Hypothalamus (tissue), 51 donors: ENCODE results near the gene TMPRSS15.
A peak's percentile ranks its signal among the peaks of the same experiment; 100 is the strongest.
"Not testable (repeated sequence)": the region's sequence is repeated elsewhere in the genome, so short reads cannot be mapped to it uniquely, and the experiment has no call there.

Experiments
- DNase-seq, 51 donors: peaks; one replicate each; lab custom pipeline; 2025; lab: John Stamatoyannopoulos, UW

Gene TMPRSS15

DNA sequence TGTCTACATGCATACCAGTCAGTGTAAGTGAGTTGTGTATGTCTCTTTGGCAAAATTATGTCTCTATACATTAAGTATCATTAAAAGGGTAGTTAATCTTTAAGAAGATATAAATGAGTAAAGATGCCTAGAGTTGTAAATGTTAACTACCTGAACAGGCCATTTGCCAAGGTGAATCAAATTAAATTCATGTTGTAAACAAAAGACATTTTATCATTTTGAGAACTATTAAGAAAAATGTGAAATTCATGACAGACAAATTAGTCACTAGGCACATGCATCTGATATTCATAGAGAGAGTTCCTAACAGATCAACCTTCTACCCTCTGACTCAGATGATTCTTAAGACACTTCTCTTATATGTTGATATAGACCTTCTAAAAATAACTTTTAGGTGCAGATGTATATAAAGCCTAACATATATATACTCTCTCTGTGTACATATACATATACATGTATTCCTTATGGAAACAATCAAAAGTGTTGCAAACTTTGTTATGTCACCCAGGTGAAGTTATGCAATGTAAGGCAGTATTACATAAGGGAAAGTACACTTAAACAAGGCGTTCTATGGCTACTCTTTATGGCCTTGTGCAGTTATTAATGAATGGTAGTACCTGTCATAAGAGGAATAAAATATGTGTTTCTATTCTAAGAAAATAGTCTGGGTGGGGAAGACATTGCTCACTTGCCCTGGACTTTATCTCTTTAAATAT is at the start of gene TMPRSS15:
TSS of gene TMPRSS15 (minus strand) at position 51 of the 716 bp plus-strand sequence. CDS start 163 bp downstream, outside the sequence.
- no peak for DNase-seq

DNA sequence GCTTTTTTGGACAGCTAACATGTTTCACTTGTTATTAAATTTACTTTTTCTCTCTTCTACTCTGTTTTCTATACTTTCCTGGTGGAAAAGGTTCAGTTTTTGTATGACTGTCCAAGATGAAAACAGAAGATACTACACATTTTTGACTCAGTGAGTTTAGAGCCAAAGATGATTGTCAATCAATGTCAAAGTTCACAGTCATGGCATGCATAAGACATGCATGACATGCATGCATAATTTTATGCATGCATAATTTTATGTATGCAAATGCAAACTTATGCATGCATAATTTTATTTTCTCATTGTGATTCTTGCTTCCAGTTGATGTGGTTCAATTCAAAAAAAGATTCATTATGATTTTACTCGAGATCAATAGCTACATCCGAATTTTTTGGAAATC is 48.1 kb upstream of the TMPRSS15 start:
- no peak for DNase-seq

DNA sequence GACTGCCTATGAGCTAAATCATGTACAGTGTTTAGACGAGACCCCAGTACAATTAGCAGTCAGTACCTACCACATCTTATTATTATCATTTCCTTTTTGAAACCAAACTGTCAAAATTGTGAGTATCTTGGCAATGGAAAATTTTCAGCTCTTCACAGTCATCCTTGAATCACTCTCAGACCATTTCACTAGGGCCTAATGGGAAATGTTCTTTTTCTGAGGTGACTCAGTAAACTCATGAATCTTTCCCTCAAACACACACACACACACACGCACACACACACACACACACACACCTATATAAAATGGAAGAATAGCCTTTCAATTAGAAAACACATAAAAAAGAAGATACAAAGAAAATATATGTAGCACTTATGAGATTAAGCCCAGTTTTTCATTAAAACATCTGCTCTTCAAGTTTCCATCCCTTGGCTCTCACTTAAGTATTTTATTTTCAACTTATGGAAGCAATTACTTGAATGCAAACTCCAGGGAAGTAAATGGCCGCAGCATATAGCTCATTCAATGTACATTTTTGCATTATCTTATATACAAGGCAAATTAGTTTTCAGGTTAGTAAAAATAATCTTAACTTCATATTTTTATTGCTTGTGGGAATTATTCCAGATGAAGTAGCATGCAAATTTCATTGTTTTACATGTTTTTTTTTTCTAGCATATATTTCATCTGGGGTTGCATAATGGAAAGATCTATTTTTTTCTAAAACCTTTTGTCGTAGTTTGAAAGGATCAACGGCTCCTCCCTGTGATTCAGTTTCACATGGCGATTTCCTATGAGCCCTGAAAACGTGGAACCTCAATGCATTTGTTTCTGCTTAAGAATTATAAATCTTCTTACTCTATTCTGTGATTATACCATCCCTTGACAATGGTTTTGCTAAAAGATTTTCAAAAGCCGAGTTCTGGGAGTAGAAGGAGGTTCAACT is 46.3 kb upstream of the TMPRSS15 start:
- DNase-seq, result no peak

GRCh38 chr21:18443701-18444100 is 40.1 kb upstream of the TMPRSS15 start:
- no peak for DNase-seq

DNA sequence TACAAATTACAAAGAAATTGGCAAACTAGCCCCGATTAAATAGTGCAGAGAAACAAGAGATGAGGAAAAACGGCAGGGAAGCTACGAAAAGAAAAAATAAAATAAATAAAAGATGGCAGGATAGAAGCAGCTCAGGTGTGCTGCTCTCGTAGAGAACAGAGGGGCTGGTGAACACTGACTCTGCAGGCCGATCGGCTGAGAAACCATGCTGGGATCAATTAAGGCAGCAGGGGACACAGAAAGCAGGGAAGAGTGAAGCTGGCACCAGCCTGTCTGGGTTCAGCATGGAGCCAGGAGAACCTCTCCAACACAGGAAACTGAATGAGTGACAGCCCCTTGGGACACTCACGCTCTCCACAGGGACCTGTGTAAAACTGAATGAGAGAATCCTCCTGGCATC is 39.5 kb upstream of the TMPRSS15 start:
- no peak for DNase-seq

- no peak for DNase-seq
Observed at GRCh38 chr21:18430341-18430740, 26.8 kb upstream of the TMPRSS15 start.

DNA sequence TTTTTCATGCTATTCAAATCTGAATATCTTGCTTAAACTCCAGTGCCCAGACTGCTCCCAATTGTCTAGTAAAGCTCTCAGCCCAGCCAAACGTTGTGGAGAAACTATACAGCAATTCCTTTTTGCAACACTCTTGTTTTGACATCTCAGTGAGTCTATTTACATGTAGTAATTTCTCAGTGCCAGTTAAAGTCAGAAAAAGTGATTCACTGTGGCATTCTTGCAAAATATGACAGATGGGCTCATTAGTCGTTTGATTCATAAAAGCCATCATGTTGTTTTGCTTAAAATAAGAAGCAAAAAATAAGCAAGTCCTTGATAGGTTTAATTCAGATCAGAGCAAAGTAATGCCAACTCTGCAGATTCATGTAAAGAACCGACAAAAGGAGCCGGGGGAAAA is 20.7 kb upstream of the TMPRSS15 start:
- DNase-seq, result no peak

DNA sequence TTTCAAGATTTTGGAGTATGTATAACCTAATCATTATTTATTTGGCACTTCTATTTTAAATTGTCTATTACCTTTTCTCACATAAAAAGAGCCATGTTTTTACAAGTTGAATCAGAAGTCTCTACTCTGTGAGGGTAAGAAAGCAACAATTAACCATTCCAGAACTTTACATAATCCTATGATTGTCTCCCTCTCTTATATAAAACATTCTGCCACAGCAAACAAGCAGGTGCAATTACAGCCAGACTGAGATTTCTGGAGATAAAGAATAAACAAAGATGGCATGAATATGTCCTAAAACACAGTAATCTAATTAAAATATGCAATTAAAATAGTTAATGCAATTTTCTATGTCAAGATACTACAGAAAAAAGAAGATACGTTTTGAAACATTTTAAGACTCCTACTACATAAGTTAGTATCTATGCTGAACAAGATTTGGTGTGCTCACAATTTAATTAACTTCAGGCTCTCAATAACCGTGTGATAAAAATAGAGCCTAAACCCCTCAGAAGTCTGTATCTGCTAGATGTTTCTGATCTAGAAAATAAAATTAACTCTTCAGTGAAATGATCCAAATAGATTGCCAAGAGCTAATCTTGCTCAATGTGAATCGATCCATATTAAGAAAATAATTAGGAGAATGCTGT is 13.7 kb upstream of the TMPRSS15 start:
- no peak for DNase-seq

- no peak for DNase-seq
Observed at GRCh38 chr21:18411565-18411964, 8.0 kb upstream of the TMPRSS15 start.

GRCh38 chr21:18409579-18409978 is 6.0 kb upstream of the TMPRSS15 start:
- DNase-seq, result no peak

DNA sequence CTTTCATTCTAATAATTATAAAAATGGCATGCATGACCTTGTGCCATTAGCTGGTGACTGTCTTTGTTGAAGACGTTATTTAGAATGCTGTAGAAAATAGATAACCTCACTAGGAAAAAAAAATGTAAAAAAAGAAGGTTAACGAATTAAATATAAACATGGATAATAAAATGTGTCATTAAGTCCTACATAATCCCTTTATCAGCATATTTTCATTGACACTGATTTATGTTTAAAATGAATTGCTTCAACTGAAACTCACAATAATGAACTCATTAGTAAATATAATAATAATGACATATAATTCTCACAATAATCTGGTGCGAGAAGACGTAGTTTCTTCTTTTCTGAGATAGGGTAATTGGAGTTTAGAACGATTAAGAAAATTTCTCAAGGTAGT is 4.7 kb downstream of the TMPRSS15 start:
- DNase-seq, result no peak

GRCh38 chr21:18387994-18388393 is 15.6 kb downstream of the TMPRSS15 start:
- no peak for DNase-seq

DNA sequence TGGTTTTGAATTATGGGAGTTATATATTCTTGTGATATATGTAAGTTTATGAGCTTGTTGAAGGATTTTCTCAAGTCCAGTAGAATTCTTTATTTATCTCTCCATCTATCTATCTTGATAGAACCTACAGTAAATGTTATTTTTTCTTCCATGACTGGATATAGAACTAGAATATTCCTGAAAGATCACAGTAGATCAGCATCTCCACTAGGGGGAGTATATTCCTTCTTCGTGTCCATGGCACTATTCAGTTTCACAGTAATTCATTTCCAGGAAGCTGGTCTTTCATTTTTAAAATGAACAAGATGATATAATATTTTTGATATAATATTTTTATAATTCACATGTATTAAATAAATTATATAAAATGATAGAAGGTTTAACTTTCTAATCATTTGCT is 18.8 kb downstream of the TMPRSS15 start:
- DNase-seq, result peak in 1 of 51 donors; percentile 8

DNA sequence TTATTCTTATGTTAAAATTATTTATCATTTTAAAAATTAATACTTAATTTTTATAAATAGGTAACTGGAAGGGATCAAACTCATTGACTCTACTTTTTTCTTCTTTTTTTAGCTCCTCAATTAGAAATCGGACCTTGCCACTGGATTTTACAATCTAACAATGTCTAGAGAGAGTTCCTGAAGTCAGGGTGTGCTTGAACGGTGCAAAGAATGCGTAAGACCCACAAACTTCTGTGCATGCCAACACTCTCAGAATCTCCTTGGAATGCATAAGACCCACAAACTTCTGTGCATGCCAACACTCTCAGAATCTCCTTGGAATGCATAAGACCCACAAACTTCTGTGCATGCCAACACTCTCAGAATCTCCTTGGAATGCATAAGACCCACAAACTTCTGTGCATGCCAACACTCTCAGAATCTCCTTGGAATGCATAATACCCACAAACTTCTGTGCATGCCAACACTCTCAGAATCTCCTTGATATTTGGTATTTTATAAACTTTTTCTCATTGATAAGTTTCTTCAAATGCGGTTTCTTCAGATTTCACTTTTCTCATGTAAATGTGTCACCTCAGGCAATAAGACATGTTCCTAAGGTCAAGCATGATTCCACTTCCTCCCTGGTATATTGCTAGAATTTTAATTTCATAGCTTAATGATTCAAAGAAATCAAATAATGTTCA is 20.5 kb downstream of the TMPRSS15 start:
- DNase-seq, result not testable (repeated sequence)

GRCh38 chr21:18382141-18382540 is 21.4 kb downstream of the TMPRSS15 start:
- DNase-seq, result no peak

GRCh38 chr21:18373606-18374005 is 30.0 kb downstream of the TMPRSS15 start:
- no peak for DNase-seq

- no peak for DNase-seq
Observed at GRCh38 chr21:18370301-18370700, 33.3 kb downstream of the TMPRSS15 start.

DNA sequence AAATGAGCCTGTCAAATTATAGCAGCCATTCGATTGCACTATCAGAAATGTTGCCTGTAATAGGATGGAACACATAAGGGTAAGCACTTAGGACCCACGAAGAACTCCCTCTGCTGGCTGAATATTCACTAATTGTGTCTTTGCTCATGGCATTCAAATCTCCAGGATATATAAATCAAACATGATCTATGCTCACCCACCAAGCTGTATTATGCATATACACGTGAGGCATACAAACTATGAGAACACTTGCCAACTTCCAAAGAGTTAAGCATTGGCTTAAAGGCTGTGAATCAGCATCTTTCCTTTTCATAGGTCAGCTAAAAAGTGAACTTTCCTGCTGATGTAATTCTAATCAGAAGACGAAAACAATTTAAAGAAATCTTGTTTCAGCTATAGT is 34.5 kb downstream of the TMPRSS15 start:
- peak in 4 of 51 donors; percentile 0 to 4 (median 0) for DNase-seq

GRCh38 chr21:18368205-18368604 is 35.4 kb downstream of the TMPRSS15 start:
- DNase-seq, result no peak

DNA sequence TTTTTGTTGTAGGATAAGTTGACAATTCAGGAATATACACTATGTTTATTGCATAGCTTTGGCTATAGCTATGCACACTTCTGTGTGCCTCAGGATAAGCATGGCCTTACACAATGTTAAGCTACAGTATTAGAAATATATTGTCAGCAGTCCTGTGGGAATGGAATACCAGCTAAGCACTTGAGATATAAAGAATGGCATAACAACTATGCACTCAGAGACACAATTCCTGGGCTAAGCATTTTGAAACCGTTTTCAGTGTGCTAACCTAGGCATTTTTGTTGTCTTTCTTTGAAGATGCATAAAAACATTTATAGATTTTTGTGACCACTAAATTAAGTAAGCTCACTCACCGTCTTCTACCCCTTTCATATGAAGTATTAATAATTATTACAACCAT is 46.8 kb downstream of the TMPRSS15 start:
- no peak for DNase-seq

- DNase-seq, result no peak
Observed at GRCh38 chr21:18354947-18355346, 48.6 kb downstream of the TMPRSS15 start.
